Liver (tissue), 9 donors: ENCODE results near the gene HTR7. TPM values are rescaled to one million over a fixed set of nuclear protein-coding genes. Genes with fewer than 3 reads are reported as not detected.

Experiments used
- DNase-seq: peaks from one replicate; pipeline ENCODE4 v3.0.0-alpha.2; 2017; ENCODE audit warnings: low spot score
- H3K27ac ChIP-seq, 2 donors: one replicate each; pipeline ENCODE4 v1.7.0; 2013; ENCODE audit warnings: inconsistent platforms in 2 of 2, low read length in 2 of 2, control low read depth in 1 of 2, low read depth in 1 of 2, mild to moderate bottlenecking in 1 of 2
- H3K27me3 ChIP-seq, 4 donors: one replicate each; pipeline versions ENCODE4 v1.6.1 to v1.7.0; 2013; ENCODE audit warnings: low read length in 3 of 4, inconsistent platforms in 1 of 4, mild to moderate bottlenecking in 1 of 4, moderate library complexity in 1 of 4; ENCODE audit not compliant: control insufficient read depth in 4 of 4, insufficient read depth in 4 of 4
- H3K36me3 ChIP-seq, 4 donors: one replicate each; pipeline versions ENCODE4 v1.6.1 to v1.7.0; 2013; ENCODE audit warnings: low read length in 3 of 4, mild to moderate bottlenecking in 3 of 4, low read depth in 1 of 4, moderate library complexity in 1 of 4; ENCODE audit not compliant: control insufficient read depth in 4 of 4, insufficient read depth in 3 of 4
- H3K4me1 ChIP-seq, 4 donors: one replicate each; pipeline versions ENCODE4 v1.6.1 to v1.7.0; 2013; ENCODE audit warnings: low read length in 3 of 4, mild to moderate bottlenecking in 3 of 4, moderate library complexity in 1 of 4; ENCODE audit not compliant: control insufficient read depth in 4 of 4, insufficient read depth in 4 of 4
- H3K4me3 ChIP-seq, 3 donors: one replicate each; pipeline versions ENCODE4 v1.6.1 to v1.7.0; 2013; ENCODE audit warnings: low read length in 3 of 3, control low read depth in 1 of 3, low read depth in 1 of 3, mild to moderate bottlenecking in 1 of 3
- H3K9ac ChIP-seq, 2 donors: one replicate each; pipeline ENCODE4 v1.7.0; 2013; ENCODE audit warnings: low read length in 2 of 2, mild to moderate bottlenecking in 2 of 2, moderate library complexity in 2 of 2, control low read depth in 1 of 2, low read depth in 1 of 2
- H3K9me3 ChIP-seq, 4 donors: one replicate each; pipeline versions ENCODE4 v1.6.1 to v1.7.0; 2013; ENCODE audit warnings: low read length in 3 of 4; ENCODE audit not compliant: control insufficient read depth in 4 of 4
- CTCF ChIP-seq: fragments of 150-350 bp; IDR thresholded peaks from 2 replicates; pipeline ENCODE4 v1.5.1; 2017; ENCODE audit warnings: improper control_type of control experiment, low read depth, low read length; ENCODE audit not compliant: missing input control
- EGR1 ChIP-seq, 2 donors: IDR thresholded peaks; 2 replicates each; pipeline ENCODE4 v1.6.1; 2016 to 2018; ENCODE audit warnings: antibody characterized with exemption in 2 of 2, low read depth in 2 of 2
- FOXA1 ChIP-seq: IDR thresholded peaks from 2 replicates; pipeline ENCODE4 v1.6.1; 2016; ENCODE audit warnings: antibody characterized with exemption
- FOXA2 ChIP-seq: IDR thresholded peaks from 2 replicates; pipeline ENCODE4 v1.6.1; 2016; ENCODE audit warnings: antibody characterized with exemption
- GABPA ChIP-seq, 2 donors: IDR thresholded peaks in 1 of 2; conservative IDR thresholded peaks in 1 of 2; 2 replicates each; pipeline ENCODE4 v1.6.1; 2016; ENCODE audit warnings: antibody characterized with exemption in 2 of 2, mild to moderate bottlenecking in 1 of 2, moderate library complexity in 1 of 2
- HNF4A ChIP-seq, 2 donors: conservative IDR thresholded peaks; 2 replicates each; pipeline ENCODE4 v1.6.1; 2016; ENCODE audit warnings: antibody characterized with exemption in 2 of 2, mild to moderate bottlenecking in 2 of 2
- HNF4G ChIP-seq: IDR thresholded peaks from 2 replicates; pipeline ENCODE4 v1.6.1; 2016; ENCODE audit warnings: antibody characterized with exemption
- JUND ChIP-seq, 2 donors: IDR thresholded peaks; 2 replicates each; pipeline ENCODE4 v1.6.1; 2016; ENCODE audit warnings: antibody characterized with exemption in 2 of 2
- NR2F2 ChIP-seq: IDR thresholded peaks from 2 replicates; pipeline ENCODE4 v1.6.1; 2016; ENCODE audit warnings: antibody characterized with exemption
- RAD21 ChIP-seq, 2 donors: IDR thresholded peaks; 2 replicates each; pipeline ENCODE4 v1.6.1; 2016; ENCODE audit warnings: antibody characterized with exemption in 2 of 2, mild to moderate bottlenecking in 2 of 2
- REST ChIP-seq: IDR thresholded peaks from 2 replicates; pipeline ENCODE4 v1.6.1; 2016; ENCODE audit warnings: antibody characterized with exemption, mild to moderate bottlenecking
- RXRA ChIP-seq, 2 donors: IDR thresholded peaks; 2 replicates each; pipeline ENCODE4 v1.6.1; 2017 to 2018; ENCODE audit warnings: antibody characterized with exemption in 2 of 2, mild to moderate bottlenecking in 1 of 2
- SP1 ChIP-seq: IDR thresholded peaks from 2 replicates; pipeline ENCODE4 v1.6.1; 2018; ENCODE audit warnings: antibody characterized with exemption, mild to moderate bottlenecking
- TAF1 ChIP-seq: conservative IDR thresholded peaks from 2 replicates; pipeline ENCODE4 v1.6.1; 2016; ENCODE audit warnings: antibody characterized with exemption, mild to moderate bottlenecking
- YY1 ChIP-seq: IDR thresholded peaks from 2 replicates; pipeline ENCODE4 v1.6.1; 2016; ENCODE audit warnings: antibody characterized with exemption, mild to moderate bottlenecking
- WGBS: extraction: QIAGEN DNeasy Blood & Tissue Kit; methylation state at CpG from one replicate; pipeline ENCODE4 v1.1.7; 2013; 5-methylcytosine and 5-hydroxymethylcytosine counted together
- polyA plus RNA-seq, 2 donors: library from polyadenylated mRNA; stranded (reverse) in 1 of 2; unstranded in 1 of 2; fragments of 200-250 nt in 1 of 2; fragments of >200 nt in 1 of 2; fragmentation: Nextera tagmentation in 1 of 2; extraction: Ambion mirVana in 1 of 2; gene quantifications; one replicate each; pipeline versions ENCODE4 v1.2.1 to v1.2.3, GENCODE V29; 2013 to 2015
- total RNA-seq, 2 donors: library from RNA; depleted of rRNA; stranded (reverse); fragments of >200 nt; gene quantifications; one replicate each; pipeline ENCODE4 v1.2.3, GENCODE V29; 2014
- TF ChIP-seq, protein P1 (sequence below): IDR thresholded peaks from 2 replicates; pipeline ENCODE4 v1.6.1; 2016; ENCODE audit warnings: antibody characterized with exemption
- TF ChIP-seq, protein P2 (sequence below): IDR thresholded peaks from 2 replicates; pipeline ENCODE4 v1.6.1; 2016; ENCODE audit warnings: antibody characterized with exemption
- TF ChIP-seq, protein P3 (sequence below): IDR thresholded peaks from 2 replicates; pipeline ENCODE4 v1.6.1; 2016; ENCODE audit warnings: antibody characterized with exemption
- donor health status: healthy.
- donor health status: healthy.
- donor health status: healthy.
- donor health status: healthy.
- donor health status: healthy.

HTR7 gene
- total and polyA plus RNA-seq, 4 donors: 0.17 to 0.61 (median 0.18) TPM; not detected in 1

DNA sequence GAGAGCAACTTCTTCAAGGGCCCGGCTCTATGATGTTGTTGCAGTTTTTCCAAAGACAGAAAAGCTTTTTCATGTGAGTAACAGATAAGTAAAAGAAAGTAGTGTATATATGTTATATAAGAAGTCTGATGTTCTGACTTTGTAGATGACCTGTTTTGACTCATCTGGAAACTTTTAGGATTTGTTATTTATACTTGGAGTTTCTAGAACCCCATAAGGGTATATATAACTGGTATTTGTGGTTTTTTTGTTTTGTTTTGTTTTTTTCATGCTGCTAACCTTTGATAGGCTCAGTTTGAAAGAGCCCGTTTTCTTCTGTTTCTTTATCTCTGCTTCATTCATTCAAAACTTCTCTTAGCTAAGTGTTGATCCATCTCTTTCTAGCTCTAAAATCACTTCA is 21.2 kb upstream of the HTR7 start:
- no peak overlapping the region for H3K27ac ChIP-seq
- TF ChIP-seq EGR1 (IDR thresholded peaks at IDR 0.05; ENCODE audit: low read depth in 2 of 2): no peak
- TF ChIP-seq, protein P1, sequence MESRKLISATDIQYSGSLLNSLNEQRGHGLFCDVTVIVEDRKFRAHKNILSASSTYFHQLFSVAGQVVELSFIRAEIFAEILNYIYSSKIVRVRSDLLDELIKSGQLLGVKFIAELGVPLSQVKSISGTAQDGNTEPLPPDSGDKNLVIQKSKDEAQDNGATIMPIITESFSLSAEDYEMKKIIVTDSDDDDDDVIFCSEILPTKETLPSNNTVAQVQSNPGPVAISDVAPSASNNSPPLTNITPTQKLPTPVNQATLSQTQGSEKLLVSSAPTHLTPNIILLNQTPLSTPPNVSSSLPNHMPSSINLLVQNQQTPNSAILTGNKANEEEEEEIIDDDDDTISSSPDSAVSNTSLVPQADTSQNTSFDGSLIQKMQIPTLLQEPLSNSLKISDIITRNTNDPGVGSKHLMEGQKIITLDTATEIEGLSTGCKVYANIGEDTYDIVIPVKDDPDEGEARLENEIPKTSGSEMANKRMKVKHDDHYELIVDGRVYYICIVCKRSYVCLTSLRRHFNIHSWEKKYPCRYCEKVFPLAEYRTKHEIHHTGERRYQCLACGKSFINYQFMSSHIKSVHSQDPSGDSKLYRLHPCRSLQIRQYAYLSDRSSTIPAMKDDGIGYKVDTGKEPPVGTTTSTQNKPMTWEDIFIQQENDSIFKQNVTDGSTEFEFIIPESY: no peak
- TF ChIP-seq REST: no peak
- no peak for TF ChIP-seq GABPA (IDR thresholded peaks at IDR 0.05 in 1 of 2, conservative IDR thresholded peaks at IDR 0.05 in 1 of 2)
- no peak for TF ChIP-seq FOXA2
- TF ChIP-seq, protein P2, sequence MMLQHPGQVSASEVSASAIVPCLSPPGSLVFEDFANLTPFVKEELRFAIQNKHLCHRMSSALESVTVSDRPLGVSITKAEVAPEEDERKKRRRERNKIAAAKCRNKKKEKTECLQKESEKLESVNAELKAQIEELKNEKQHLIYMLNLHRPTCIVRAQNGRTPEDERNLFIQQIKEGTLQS: no peak
- no peak for TF ChIP-seq TAF1
- no peak for TF ChIP-seq CTCF
- no peak for TF ChIP-seq FOXA1
- TF ChIP-seq, protein P3, sequence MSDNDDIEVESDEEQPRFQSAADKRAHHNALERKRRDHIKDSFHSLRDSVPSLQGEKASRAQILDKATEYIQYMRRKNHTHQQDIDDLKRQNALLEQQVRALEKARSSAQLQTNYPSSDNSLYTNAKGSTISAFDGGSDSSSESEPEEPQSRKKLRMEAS: no peak
- TF ChIP-seq RAD21 (IDR thresholded peaks at IDR 0.05): no peak
- TF ChIP-seq HNF4G: no peak
- TF ChIP-seq SP1: no peak
- no peak for TF ChIP-seq RXRA (IDR thresholded peaks at IDR 0.05)
- no peak for TF ChIP-seq NR2F2
- no peak for TF ChIP-seq JUND (IDR thresholded peaks at IDR 0.05)
- TF ChIP-seq YY1: no peak
- no peak for TF ChIP-seq HNF4A (conservative IDR thresholded peaks at IDR 0.05)
- no peak overlapping the region for H3K4me3 ChIP-seq
- DNase-seq: no peak
- H3K9me3 ChIP-seq: no peaks in the 10 kb centered on the region
- no peak overlapping the region for H3K9ac ChIP-seq
- 92% methylated on average over 2 of the region's 2 CpGs for WGBS
- peaks cover 7 to 34% (median 21%) of the 10 kb centered on the region in 4 donors for H3K36me3 ChIP-seq
- H3K27me3 ChIP-seq: no peaks in the 10 kb centered on the region
- peaks cover 0 to 9% (median 7%) of the 10 kb centered on the region in 4 donors for H3K4me1 ChIP-seq
